IPS DF 6.9 (cell line): ENCODE measurements around the gene ERP44.
"Not testable (repeated sequence)": the region's sequence is repeated elsewhere in the genome, so short reads cannot be mapped to it uniquely, and the experiment has no call there.

Experiments
- DNase-seq: peaks from one replicate; pipeline ENCODE4 v3.0.0-alpha.2; 2013; ENCODE audit warnings: low read depth, low spot score
- H3K27ac ChIP-seq: one replicate; pipeline ENCODE4 v1.5.1; 2013; ENCODE audit warnings: low read length, control low read depth
- H3K27me3 ChIP-seq: 2 replicates; pipeline ENCODE4 v1.6.1; 2013; ENCODE audit warnings: mild to moderate bottlenecking, low read length; ENCODE audit not compliant: control insufficient read depth, insufficient read depth
- H3K36me3 ChIP-seq: 2 replicates; pipeline ENCODE4 v1.6.1; 2013; ENCODE audit warnings: low read length; ENCODE audit not compliant: control insufficient read depth, insufficient read depth
- H3K4me1 ChIP-seq: 2 replicates; pipeline ENCODE4 v1.6.1; 2013; ENCODE audit warnings: low read length; ENCODE audit not compliant: control insufficient read depth, insufficient read depth
- H3K4me3 ChIP-seq: 2 replicates; pipeline ENCODE4 v1.5.1; 2013; ENCODE audit warnings: mild to moderate bottlenecking, low read length
- H3K9me3 ChIP-seq: 2 replicates; pipeline ENCODE4 v1.6.1; 2013; ENCODE audit warnings: low read length, inconsistent platforms; ENCODE audit not compliant: control insufficient read depth, insufficient read depth
- WGBS: extraction: QIAGEN DNeasy Blood & Tissue Kit; methylation state at CpG from one replicate; pipeline ENCODE4 v1.1.7; 2013; ENCODE audit warnings: mixed read lengths, missing lambda C conversion rate; ENCODE audit not compliant: insufficient read length, insufficient coverage; 5-methylcytosine and 5-hydroxymethylcytosine counted together

The ERP44 gene

DNA sequence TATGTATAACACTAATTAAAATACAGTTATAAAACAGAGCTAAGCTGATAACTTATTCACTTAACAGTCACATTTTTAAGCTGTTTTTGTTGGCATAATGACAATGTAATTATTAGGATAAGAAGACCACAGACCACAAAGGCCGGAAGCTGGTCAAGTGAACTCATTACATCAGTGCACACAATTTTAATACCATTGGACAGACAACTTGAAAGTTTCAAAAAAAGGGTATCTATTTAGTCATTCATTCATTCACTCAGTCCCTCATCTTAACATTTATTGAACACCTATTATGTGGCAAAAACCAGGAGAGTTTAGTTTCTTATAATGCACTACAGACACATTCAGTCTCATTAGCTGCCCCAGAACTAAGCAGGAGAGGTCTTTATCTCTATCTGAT lies 11.6 kb downstream of the ERP44 start:
- no peaks in the 10 kb centered on the region; the same call in 1 of the 2 replicates for H3K4me1 ChIP-seq
- no peaks in the 10 kb centered on the region for H3K9me3 ChIP-seq
- no peak overlapping the region for H3K4me3 ChIP-seq
- no peaks in the 10 kb centered on the region for H3K36me3 ChIP-seq
- no peak overlapping the region for H3K27ac ChIP-seq
- no peaks in the 10 kb centered on the region for H3K27me3 ChIP-seq
- DNase-seq: no peak
- WGBS: no CpG with 5 or more reads among the region's 1 CpG

DNA sequence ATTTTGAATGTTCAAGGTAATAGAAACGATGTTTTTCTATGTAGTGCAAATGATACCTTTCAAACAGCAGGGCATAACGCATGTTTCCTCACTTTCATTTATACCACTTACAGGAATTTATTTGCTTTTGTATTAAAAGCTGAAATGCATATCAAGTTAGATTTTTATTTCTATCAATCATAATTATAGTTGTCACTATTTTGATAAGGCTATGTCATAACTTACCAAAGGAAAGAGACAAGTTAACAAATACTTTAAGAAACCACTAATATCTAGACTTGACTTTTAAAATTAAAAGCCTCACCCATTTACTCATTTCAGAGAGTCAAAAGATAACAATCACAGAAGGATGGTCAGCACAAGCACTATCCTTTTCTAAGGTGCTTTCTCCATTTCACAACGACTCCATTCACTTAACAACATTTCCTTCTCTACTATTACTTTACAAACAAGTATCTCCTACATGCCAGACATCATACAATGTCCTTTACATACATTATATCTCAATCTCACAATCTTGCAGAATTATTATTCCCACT lies 12.6 kb downstream of the ERP44 start:
- WGBS: 100% methylated on average over 1 of the region's 3 CpGs
- Histone ChIP-seq H3K27ac (no peak overlapping the region), H3K4me1 (no peaks in the 10 kb centered on the region; the same call in 1 of the 2 replicates), H3K27me3 (no peaks in the 10 kb centered on the region), H3K4me3 (no peak overlapping the region), H3K36me3 (no peaks in the 10 kb centered on the region), H3K9me3 (no peaks in the 10 kb centered on the region)
- DNase-seq: no peak

DNA sequence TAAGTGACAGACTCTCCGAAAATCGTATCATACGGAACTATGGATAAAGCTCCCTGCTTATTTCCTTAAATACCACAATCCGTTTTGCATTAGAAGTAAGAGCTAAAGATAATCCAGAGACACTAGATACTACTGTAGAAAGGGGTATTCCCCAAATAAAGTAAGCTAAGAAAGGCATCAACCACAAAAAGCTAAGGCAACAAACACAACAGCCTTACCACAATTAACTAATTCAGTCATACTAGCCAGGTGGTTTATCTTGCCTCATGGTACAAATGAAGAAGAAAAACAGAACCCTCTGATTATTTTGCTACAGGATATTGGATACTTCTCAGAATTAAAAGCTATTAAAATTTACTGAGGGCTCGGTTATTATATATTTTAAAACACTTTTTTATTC lies 14.1 kb downstream of the ERP44 start:
- H3K9me3 ChIP-seq: no peaks in the 10 kb centered on the region
- no CpG with 5 or more reads among the region's 5 CpGs for WGBS
- no peak overlapping the region for H3K27ac ChIP-seq
- no peaks in the 10 kb centered on the region; the same call in 1 of the 2 replicates for H3K4me1 ChIP-seq
- DNase-seq: no peak
- H3K4me3 ChIP-seq: no peak overlapping the region
- H3K27me3 ChIP-seq: no peaks in the 10 kb centered on the region
- no peaks in the 10 kb centered on the region for H3K36me3 ChIP-seq

DNA sequence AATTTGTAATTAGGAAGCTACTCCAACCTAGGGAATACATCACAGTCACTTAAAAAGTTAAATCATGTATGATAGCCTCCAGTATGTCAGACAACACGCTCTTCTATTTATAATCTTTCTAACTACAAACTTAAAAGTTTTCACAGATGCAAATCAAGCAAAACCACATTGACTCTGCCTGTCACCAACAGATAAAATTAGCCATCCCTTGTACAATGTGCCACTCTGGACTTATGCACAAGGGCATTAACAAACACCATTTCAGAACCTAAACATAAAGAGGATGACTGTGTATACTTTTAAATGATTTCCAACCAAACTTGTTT lies 14.7 kb downstream of the ERP44 start:
- no peaks in the 10 kb centered on the region for H3K9me3 ChIP-seq
- H3K27me3 ChIP-seq: no peaks in the 10 kb centered on the region
- H3K4me3 ChIP-seq: no peak overlapping the region
- no peaks in the 10 kb centered on the region; the same call in 1 of the 2 replicates for H3K4me1 ChIP-seq
- no peaks in the 10 kb centered on the region for H3K36me3 ChIP-seq
- no peak for DNase-seq
- no peak overlapping the region for H3K27ac ChIP-seq
- no CpG with 5 or more reads among the region's 1 CpG for WGBS

DNA sequence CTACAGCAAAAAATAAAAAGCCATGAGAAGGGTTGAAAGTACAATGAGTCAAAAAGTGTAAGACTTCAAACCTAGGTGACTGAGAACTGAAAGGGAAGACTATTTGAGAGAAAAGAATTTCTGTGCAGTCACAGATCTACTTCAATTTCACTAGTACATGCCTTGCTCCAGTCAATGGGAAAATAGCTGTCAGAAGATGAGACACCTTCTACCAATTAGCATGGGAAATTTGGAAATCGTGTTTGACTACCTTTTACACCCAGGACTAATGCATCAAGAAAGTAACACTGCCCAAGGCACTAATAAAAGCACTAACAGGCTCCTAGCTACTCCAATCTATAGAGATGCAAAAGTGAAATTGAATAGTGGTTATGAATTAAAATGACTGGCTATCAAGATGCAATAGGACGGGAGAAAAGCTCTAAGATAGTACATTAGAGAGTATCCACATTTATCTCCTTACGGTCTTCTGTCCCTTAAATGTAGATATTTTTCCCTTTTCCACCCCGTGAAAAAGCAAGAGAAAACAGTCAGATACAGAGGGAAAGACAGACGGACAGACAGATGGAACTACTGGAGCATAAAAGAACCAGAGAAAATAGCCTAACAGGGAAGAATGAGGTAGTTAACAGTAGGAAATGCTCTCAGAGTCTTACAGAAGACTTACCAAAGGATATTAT lies 15.2 kb downstream of the ERP44 start:
- Histone ChIP-seq H3K4me3 (no peak overlapping the region), H3K27ac (no peak overlapping the region), H3K36me3 (no peaks in the 10 kb centered on the region), H3K4me1 (no peaks in the 10 kb centered on the region; the same call in 1 of the 2 replicates), H3K9me3 (no peaks in the 10 kb centered on the region), H3K27me3 (no peaks in the 10 kb centered on the region)
- no peak for DNase-seq
- WGBS: no CpG with 5 or more reads among the region's 5 CpGs

- no peak overlapping the region for H3K4me3 ChIP-seq
- no peak for DNase-seq
- no peaks in the 10 kb centered on the region; the same call in 1 of the 2 replicates for H3K4me1 ChIP-seq
- H3K9me3 ChIP-seq: no peaks in the 10 kb centered on the region
- no peaks in the 10 kb centered on the region for H3K27me3 ChIP-seq
- H3K27ac ChIP-seq: no peak overlapping the region
- H3K36me3 ChIP-seq: no peaks in the 10 kb centered on the region
These were observed 16.0 kb downstream of the ERP44 start for GRCh38 chr9:100082782-100083181.

DNA sequence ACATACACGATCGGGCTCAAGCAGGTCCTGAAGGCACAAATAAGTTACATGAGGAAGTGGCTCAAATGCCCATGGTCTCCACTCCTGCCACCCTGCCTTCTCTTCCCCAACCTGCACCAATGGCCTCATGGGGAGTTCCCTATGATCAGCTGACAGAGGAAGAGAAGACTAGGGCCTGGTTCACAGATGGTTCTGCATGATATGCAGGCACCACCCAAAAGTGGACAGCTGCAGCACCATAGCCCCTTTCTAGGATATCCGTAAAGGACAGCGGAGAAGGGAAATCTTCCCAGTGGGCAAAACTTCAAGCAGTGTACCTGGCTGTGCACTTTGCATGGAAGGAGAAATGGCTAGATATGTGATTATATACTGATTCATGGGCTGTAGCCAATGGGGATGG lies 22.5 kb downstream of the ERP44 start:
- H3K27ac ChIP-seq, H3K9me3 ChIP-seq, H3K27me3 ChIP-seq, DNase-seq, H3K4me1 ChIP-seq, H3K36me3 ChIP-seq, H3K4me3 ChIP-seq: not testable (repeated sequence)
- WGBS: no CpG with 5 or more reads among the region's 4 CpGs

GRCh38 chr9:100074989-100075388 lies 23.8 kb downstream of the ERP44 start:
- no peaks in the 10 kb centered on the region for H3K36me3 ChIP-seq
- no peak overlapping the region for H3K4me3 ChIP-seq
- H3K27ac ChIP-seq: no peak overlapping the region
- WGBS: no CpG with 5 or more reads among the region's 6 CpGs
- no peaks in the 10 kb centered on the region for H3K27me3 ChIP-seq
- H3K4me1 ChIP-seq: no peaks in the 10 kb centered on the region
- no peak for DNase-seq
- no peaks in the 10 kb centered on the region for H3K9me3 ChIP-seq

DNA sequence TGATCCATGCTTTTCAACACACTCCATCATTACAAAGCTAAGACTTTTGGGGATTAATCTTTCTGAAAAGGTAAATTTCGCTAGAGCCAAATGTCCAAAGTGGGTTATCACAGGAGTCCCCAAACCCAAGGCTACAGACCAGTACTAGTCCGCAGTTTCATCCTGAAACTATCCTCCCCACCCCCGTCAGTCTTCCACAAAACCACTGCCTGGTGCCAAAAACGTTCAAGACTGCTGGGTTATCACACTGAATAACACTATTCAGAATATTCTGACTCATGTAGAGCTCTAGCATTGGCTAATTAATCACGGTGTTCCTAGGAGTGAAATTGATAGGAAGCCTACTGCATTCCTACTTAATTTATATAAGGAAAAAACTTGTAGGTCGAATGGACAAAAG lies 24.7 kb downstream of the ERP44 start:
- Histone ChIP-seq H3K27me3 (no peaks in the 10 kb centered on the region), H3K4me1 (no peaks in the 10 kb centered on the region), H3K9me3 (no peaks in the 10 kb centered on the region), H3K4me3 (no peak overlapping the region), H3K36me3 (no peaks in the 10 kb centered on the region), H3K27ac (no peak overlapping the region)
- WGBS: no CpG with 5 or more reads among the region's 6 CpGs
- no peak for DNase-seq

DNA sequence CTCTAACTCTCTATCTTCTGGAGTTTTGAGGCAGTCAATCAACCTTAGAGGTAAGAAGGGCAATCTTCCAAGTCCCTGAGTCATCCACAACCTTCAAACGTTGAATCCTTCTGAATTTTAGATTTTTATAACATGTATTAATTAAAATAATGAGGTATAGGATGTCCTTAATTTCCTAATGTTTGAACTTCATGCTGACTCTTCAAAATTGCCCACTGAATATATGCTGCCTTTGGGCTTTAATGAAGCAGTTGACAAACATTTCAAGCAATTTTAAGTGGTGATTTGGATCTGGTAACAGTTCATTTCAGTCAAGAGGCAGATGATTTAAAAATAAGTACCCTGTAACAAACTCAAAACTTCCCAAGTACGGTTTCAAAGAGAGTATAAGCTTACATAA lies 26.0 kb downstream of the ERP44 start:
- no CpG with 5 or more reads among the region's 2 CpGs for WGBS
- H3K9me3 ChIP-seq: no peaks in the 10 kb centered on the region
- no peak for DNase-seq
- H3K27me3 ChIP-seq: no peaks in the 10 kb centered on the region
- H3K27ac ChIP-seq: no peak overlapping the region
- no peaks in the 10 kb centered on the region for H3K4me1 ChIP-seq
- H3K36me3 ChIP-seq: no peaks in the 10 kb centered on the region
- no peak overlapping the region for H3K4me3 ChIP-seq

DNA sequence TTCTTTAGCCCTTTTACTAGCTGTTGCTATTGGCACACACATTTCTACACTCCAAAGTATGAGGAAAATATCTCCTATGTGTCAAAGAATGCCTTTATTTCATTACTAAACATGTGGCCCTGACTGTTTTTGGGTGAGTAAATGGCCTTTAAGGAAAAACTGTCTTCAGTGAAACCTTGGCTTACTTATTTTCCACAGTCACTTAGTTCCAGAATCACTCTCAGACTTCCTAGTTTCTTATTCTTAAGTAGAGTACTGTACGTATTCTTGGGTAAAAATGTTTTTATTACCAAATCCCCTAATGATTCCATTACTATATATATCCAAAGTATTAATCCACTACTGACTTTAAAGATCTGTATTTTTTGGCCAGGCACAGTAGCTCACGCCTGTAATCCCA lies 27.5 kb downstream of the ERP44 start:
- Histone ChIP-seq H3K9me3 (no peaks in the 10 kb centered on the region), H3K27me3 (no peaks in the 10 kb centered on the region), H3K36me3 (no peaks in the 10 kb centered on the region), H3K4me3 (no peak overlapping the region), H3K27ac (no peak overlapping the region), H3K4me1 (no peaks in the 10 kb centered on the region)
- no CpG with 5 or more reads among the region's 2 CpGs for WGBS
- no peak for DNase-seq
